NB4 (cell line): ENCODE measurements around the gene SEC61B.

ENCODE experiments used
- CTCF ChIP-seq: IDR thresholded peaks from one replicate; pipeline ENCODE4 v1.5.1; 2012; ENCODE audit warnings: low read depth, low read length
- MYC ChIP-seq: IDR thresholded peaks from 2 replicates; pipeline ENCODE4 v1.6.1; 2011; ENCODE audit warnings: low read depth, low read length
- POLR2A ChIP-seq: IDR thresholded peaks from 2 replicates; pipeline ENCODE4 v1.6.1; 2011; ENCODE audit warnings: mild to moderate bottlenecking; ENCODE audit not compliant: insufficient read length; ENCODE audit errors: extremely low read depth

DNA sequence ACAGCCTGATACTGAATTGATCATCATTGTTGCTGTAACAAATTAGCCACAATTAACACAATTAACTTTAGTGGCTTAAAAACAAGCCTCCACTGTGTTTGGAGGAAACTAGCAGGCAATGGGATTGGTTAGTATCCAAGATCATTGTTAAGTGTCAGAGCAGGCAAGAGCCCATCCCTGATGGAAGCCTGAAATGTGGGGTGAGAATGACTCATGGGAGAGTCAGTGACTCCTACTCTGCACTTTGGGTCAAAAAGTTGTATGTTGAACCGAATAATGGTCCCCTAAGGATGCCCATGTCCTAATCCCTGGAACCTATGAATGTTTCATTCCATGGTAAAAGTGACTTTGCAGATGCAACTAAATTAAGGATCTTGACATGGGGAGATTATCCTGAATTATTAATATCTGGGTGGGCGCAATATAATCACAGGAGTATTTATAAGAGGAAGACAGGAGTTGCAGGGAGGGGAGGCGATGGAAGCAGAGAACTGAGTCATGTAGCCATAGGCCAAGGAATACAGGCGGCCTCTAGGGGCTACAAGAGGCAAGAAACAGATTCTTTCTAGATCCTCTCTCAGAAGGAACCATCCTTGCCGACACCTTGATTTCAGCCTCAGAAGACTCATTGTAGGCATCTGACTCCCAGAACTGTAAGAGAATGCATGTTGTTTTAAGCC lies 29.2 kb upstream of the SEC61B start:
- peak; percentile 30 for TF ChIP-seq CTCF
- no peak for TF ChIP-seq POLR2A
- TF ChIP-seq MYC: no peak
